GM12801 (cell line): ENCODE data around the gene SPDYE4.

Experiments
- CTCF ChIP-seq: IDR thresholded peaks from one replicate; pipeline ENCODE4 v1.5.1; 2011; ENCODE audit warnings: control low read depth; ENCODE audit not compliant: insufficient read length; ENCODE audit errors: extremely low read depth

The SPDYE4 gene

GRCh38 chr17:8707332-8708024, 50.9 kb downstream of the SPDYE4 start:
- no peak for TF ChIP-seq CTCF

GRCh38 chr17:8706431-8706830, 51.9 kb downstream of the SPDYE4 start:
- no peak for TF ChIP-seq CTCF

- TF ChIP-seq CTCF = no peak
Observed at GRCh38 chr17:8705427-8705826, 52.9 kb downstream of the SPDYE4 start.

DNA sequence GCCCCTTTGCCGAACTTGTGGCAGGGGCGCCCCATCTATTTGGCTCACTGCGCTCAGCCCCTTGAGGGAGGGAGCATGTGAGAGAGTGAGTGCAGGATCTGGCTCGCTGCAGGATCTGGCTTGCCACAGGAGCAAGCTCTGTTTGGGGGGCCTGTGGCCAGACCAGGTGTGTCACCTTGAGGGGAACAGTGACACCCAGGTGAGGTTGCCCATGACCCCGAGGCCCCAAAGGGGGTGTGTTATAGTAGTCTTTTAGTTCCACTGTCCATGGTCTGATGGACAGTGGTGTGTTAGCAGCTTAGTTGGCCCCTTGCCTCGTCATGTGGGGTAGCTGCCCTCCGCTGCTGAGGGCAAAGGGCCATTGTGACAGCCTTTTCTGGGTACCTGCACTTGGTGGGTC, 55.3 kb downstream of the SPDYE4 start:
- no peak for TF ChIP-seq CTCF

- TF ChIP-seq CTCF = no peak
Observed at GRCh38 chr17:8701754-8702153, 56.6 kb downstream of the SPDYE4 start.

GRCh38 chr17:8701221-8701620, 57.1 kb downstream of the SPDYE4 start:
- no peak for TF ChIP-seq CTCF
